SK-N-DZ (cell line): Measurements from ENCODE around the gene FHOD3.

Experiments used
- DNase-seq: peaks from one replicate; pipeline ENCODE4 v3.0.0-alpha.2; 2015; ENCODE audit warnings: low spot score

Gene FHOD3

DNA sequence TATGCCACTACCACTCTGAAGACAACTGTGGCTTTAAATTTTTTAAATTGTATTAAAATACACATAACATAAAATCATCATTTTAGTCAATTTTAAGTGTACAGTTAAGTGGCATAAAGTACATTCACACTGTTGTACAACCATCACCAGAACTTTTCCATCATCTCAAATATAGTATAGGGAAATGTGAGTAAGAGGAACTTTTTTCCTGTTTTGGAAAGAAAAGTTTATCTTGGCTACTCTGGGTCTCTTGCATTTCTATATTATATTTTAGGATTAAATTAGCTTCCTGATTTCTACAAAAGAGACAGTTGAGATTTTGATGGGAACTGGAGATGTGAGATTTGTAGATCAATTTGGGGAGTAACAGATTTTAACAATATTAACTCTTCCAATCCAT, 528.0 kb downstream of the FHOD3 start:
- DNase-seq = no peak

DNA sequence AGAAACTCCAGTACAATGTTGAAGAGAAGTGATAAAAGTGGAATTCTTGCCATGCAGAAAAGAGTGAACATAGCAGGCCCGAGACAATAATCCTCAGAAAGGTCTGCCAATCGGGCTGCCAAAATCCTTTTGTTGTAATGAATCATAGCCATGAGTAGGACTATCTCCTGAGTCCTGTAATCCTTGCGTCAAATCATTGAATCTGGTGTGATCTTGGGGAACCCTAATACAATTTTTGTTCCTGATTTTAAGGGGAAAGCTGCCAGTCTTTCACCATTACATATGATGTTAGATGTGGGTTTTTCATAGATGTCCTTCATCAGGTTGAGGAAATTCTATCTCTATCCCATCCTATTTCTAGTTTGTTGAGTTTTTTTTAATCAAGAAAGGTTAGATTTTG, 529.0 kb downstream of the FHOD3 start:
- no peak for DNase-seq

DNA sequence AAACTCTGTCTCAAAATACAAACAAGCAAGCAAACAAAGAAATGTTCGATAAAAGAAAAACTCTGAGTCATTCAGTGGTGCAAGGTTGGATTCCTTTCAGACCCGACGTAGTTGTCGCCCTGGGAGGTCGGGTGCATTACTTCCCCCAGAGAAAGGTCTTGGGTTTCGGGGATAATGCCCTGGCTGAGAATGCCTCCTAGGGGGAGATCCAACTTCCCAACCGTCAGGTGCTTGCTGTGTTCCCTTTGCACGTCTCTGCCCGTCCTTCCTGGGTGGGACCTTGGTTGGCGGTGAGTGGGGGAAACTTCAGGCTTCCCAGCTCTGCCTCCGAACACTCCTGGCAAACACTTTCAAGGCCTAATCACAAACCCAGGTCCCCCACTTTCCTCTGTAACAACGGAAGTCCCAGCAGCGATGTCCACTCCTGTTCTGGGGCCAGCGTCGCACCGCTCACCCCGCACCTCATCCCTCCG, 530.7 kb downstream of the FHOD3 start:
- DNase-seq = no peak

DNA sequence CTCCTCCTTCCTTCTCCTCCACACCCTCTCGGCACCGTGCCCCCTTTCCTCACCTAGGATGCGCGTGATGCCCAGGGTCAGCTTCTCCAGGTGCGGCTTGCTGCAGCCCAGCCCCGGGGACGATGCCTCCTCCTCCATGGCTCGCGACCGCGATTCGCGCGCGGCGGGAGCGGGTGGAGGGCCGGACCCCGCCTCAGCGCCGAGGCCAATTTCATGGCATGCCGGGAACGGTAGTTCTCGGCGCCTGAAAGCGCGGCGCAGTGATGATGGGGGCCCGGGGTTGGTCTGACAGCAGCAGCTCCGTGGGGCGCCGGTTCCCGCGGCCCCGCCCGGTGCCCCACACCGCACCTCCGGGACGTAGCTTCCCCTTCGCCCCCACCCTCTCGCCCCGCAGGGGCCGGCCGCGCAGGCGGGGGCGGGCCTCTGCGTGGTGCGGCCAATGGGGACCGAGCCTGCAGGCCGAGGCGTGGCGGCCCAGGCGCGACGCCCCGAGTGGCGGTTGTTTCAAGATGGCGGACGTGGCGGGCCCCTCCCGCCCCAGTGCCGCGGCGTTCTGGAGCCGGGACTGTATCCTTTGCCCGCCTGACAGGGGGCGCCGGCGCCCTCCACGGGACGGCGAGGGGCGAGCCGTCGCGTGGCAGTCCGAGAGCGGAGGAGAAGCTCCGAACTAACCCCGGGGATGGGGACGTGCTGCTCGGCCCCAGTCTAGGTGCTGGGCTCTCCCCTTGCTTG, 531.3 kb downstream of the FHOD3 start, which contains the start of the genes KIAA1328 and TPGS2:
KIAA1328 (plus strand) TSS at position 498 of the 732 bp plus-strand sequence; CDS start at position 510, 12 bp downstream.
TPGS2 (minus strand) TSS at position 373 of the 732 bp plus-strand sequence; CDS start at position 138, 235 bp downstream.
- DNase-seq = peak; percentile 90
